ENCODE measurements around the gene PIGB. TPM values are rescaled to one million over a fixed set of nuclear protein-coding genes. Genes with fewer than 3 reads are reported as not detected.

The PIGB gene
- total RNA-seq, 1 experiment from 2014 or later, result 19.3 TPM

DNA sequence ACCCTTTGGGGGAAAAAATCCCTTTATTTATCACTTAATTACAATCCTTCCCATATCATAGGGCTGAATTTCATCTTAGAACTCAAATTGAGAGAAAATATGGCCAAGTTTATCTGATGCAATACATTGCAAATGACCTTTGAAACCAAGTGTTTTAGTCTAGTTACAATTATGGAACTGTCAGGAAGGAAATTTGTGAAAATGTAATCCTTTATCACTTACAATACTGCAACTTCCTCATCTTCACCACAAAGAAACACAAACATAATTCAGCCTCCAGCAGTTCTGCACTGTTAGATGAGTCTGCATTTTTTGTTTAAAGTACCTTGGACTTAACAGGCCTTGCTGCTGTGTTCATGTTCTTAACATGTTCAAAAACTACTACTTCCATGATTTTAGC lies 84.5 kb downstream of the PIGB start:
- Histone ChIP-seq H3K9me3 (ENCODE audit: control insufficient read depth, insufficient read depth, low read depth, low read length) (no peaks in the 10 kb centered on the region), H3K4me1 (ENCODE audit: control insufficient read depth, insufficient read depth, low read length) (peaks cover 13% of the 10 kb centered on the region; the same call in 1 of the 2 replicates), H3K36me3 (ENCODE audit: control insufficient read depth, insufficient read depth, low read length) (no peaks in the 10 kb centered on the region), H3K4me3 (ENCODE audit: low read depth in 2 of 2, low read length in 2 of 2) (no peak overlapping the region), H3K27ac (ENCODE audit: low read length) (peak overlapping the region; percentile 67; the same call in 1 of the 2 replicates), H3K27me3 (ENCODE audit: control insufficient read depth, insufficient read depth, low read length) (no peaks in the 10 kb centered on the region)
- POLR2A ChIA-PET, result no interaction called here
- no TSS peak for BruUV-seq (replicated peaks)
- intact Hi-C loops (cut with micrococcal nuclease; ENCODE audit: unreplicated experiment) (loop anchor here (10.0 kb wide), 1 partner anchor 79 kb away; no protein-coding TSS in a partner anchor), in situ Hi-C loops (cut with HindIII; ENCODE audit: low pct_unique_long_range_greater_than_20kb, low sequenced_read_pairs) (no loop called here)
- TF ChIP-seq SIN3A (IDR thresholded peaks at IDR 0.05; ENCODE audit: borderline replicate concordance, insufficient read depth, low read depth, low read length), result no peak
- TF ChIP-seq POLR2AphosphoS5 (IDR thresholded peaks at IDR 0.05; ENCODE audit: low read depth, low read length), result no peak
- no peak for TF ChIP-seq TCF7L2 (IDR thresholded peaks at IDR 0.05; ENCODE audit: low read depth, low read length)
- TF ChIP-seq, protein P1, sequence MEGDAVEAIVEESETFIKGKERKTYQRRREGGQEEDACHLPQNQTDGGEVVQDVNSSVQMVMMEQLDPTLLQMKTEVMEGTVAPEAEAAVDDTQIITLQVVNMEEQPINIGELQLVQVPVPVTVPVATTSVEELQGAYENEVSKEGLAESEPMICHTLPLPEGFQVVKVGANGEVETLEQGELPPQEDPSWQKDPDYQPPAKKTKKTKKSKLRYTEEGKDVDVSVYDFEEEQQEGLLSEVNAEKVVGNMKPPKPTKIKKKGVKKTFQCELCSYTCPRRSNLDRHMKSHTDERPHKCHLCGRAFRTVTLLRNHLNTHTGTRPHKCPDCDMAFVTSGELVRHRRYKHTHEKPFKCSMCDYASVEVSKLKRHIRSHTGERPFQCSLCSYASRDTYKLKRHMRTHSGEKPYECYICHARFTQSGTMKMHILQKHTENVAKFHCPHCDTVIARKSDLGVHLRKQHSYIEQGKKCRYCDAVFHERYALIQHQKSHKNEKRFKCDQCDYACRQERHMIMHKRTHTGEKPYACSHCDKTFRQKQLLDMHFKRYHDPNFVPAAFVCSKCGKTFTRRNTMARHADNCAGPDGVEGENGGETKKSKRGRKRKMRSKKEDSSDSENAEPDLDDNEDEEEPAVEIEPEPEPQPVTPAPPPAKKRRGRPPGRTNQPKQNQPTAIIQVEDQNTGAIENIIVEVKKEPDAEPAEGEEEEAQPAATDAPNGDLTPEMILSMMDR (IDR thresholded peaks at IDR 0.05), result no peak
- TF ChIP-seq, protein P2, sequence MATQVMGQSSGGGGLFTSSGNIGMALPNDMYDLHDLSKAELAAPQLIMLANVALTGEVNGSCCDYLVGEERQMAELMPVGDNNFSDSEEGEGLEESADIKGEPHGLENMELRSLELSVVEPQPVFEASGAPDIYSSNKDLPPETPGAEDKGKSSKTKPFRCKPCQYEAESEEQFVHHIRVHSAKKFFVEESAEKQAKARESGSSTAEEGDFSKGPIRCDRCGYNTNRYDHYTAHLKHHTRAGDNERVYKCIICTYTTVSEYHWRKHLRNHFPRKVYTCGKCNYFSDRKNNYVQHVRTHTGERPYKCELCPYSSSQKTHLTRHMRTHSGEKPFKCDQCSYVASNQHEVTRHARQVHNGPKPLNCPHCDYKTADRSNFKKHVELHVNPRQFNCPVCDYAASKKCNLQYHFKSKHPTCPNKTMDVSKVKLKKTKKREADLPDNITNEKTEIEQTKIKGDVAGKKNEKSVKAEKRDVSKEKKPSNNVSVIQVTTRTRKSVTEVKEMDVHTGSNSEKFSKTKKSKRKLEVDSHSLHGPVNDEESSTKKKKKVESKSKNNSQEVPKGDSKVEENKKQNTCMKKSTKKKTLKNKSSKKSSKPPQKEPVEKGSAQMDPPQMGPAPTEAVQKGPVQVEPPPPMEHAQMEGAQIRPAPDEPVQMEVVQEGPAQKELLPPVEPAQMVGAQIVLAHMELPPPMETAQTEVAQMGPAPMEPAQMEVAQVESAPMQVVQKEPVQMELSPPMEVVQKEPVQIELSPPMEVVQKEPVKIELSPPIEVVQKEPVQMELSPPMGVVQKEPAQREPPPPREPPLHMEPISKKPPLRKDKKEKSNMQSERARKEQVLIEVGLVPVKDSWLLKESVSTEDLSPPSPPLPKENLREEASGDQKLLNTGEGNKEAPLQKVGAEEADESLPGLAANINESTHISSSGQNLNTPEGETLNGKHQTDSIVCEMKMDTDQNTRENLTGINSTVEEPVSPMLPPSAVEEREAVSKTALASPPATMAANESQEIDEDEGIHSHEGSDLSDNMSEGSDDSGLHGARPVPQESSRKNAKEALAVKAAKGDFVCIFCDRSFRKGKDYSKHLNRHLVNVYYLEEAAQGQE (IDR thresholded peaks at IDR 0.05; ENCODE audit: insufficient read depth in 1 of 2, low read depth in 2 of 2, low read length in 1 of 2), result no peak
- CTCF ChIA-PET, result no interaction called here
- no peak for DNase-seq (ENCODE audit: low read depth, low spot score)
- ATAC-seq, result no peak

Small RNAs within 50 kb of the gene (microRNA-seq; reads per million reads assigned to microRNA genes)
- 53.1 reads per million, percentile 50 among the genes with 10 or more reads in this experiment for gene MIR628 (ENCODE audit: unreplicated experiment)

Other genes starting within 250 kb of the PIGB start
- gene RSL24D1, start 122.3 kb upstream of the PIGB start, total RNA-seq (2021; ENCODE audit: unreplicated experiment), result 59.8 TPM
- gene RAB27A, start 29.4 kb upstream of the PIGB start, total RNA-seq (2021; ENCODE audit: unreplicated experiment), result 8.0 TPM
- 13.4 TPM for gene PIGBOS1, start 99 bp upstream of the PIGB start, total RNA-seq (2021; ENCODE audit: unreplicated experiment)
- gene CCPG1, start 89.1 kb downstream of the PIGB start, total RNA-seq (2021; ENCODE audit: unreplicated experiment), result 27.6 TPM
- 2.8 TPM for gene PIERCE2, start 89.3 kb downstream of the PIGB start, total RNA-seq (2021; ENCODE audit: unreplicated experiment)
- 2.4 TPM for gene DNAAF4, start 189.0 kb downstream of the PIGB start, total RNA-seq (2021; ENCODE audit: unreplicated experiment)